ENCODE data around the gene WDR72. TPM values are rescaled to one million over a fixed set of nuclear protein-coding genes. Genes with fewer than 3 reads are reported as not detected.
"Not testable (repeated sequence)": the region's sequence is repeated elsewhere in the genome, so short reads cannot be mapped to it uniquely, and the experiment has no call there.

Gene WDR72
- total RNA-seq, 1 donor, result 12.7 TPM

- DNase-seq (ENCODE audit: low read depth in 2 of 3, low spot score in 2 of 3), result no peak
Observed at GRCh38 chr15:53710906-53711305, 48.6 kb downstream of the WDR72 start.

- no peak for DNase-seq (ENCODE audit: low read depth in 2 of 3, low spot score in 2 of 3)
Observed at GRCh38 chr15:53709821-53710220, 49.6 kb downstream of the WDR72 start.

- no peak for DNase-seq (ENCODE audit: low read depth in 2 of 3, low spot score in 2 of 3)
Observed at GRCh38 chr15:53695365-53695764, 64.1 kb downstream of the WDR72 start.

GRCh38 chr15:53694476-53694874 is 65.0 kb downstream of the WDR72 start:
- DNase-seq (ENCODE audit: low read depth in 2 of 3, low spot score in 2 of 3), result no peak

GRCh38 chr15:53693729-53694475 is 65.6 kb downstream of the WDR72 start:
- DNase-seq (ENCODE audit: low read depth in 2 of 3, low spot score in 2 of 3), result no peak

- DNase-seq (ENCODE audit: low read depth in 2 of 3, low spot score in 2 of 3), result not testable (repeated sequence)
Observed at GRCh38 chr15:53684162-53684561, 75.3 kb downstream of the WDR72 start.

- DNase-seq (ENCODE audit: low read depth in 2 of 3, low spot score in 2 of 3), result no peak
Observed at GRCh38 chr15:53681056-53681455, 78.4 kb downstream of the WDR72 start.

- no peak for DNase-seq (ENCODE audit: low read depth in 2 of 3, low spot score in 2 of 3)
Observed at GRCh38 chr15:53675832-53676231, 83.6 kb downstream of the WDR72 start.

- no peak for DNase-seq (ENCODE audit: low read depth in 2 of 3, low spot score in 2 of 3)
Observed at GRCh38 chr15:53671545-53671944, 87.9 kb downstream of the WDR72 start.

GRCh38 chr15:53670701-53671100 is 88.8 kb downstream of the WDR72 start:
- no peak for DNase-seq (ENCODE audit: low read depth in 2 of 3, low spot score in 2 of 3)

- DNase-seq (ENCODE audit: low read depth in 2 of 3, low spot score in 2 of 3), result no peak
Observed at GRCh38 chr15:53665930-53666329, 93.5 kb downstream of the WDR72 start.

- DNase-seq (ENCODE audit: low read depth in 2 of 3, low spot score in 2 of 3), result no peak
Observed at GRCh38 chr15:53658827-53659555, 100.5 kb downstream of the WDR72 start.

GRCh38 chr15:53658255-53658654 is 101.2 kb downstream of the WDR72 start:
- peak in 2 of 3 donors; percentile 5 to 27 for DNase-seq (ENCODE audit: low read depth in 2 of 3, low spot score in 2 of 3)

- no peak for DNase-seq (ENCODE audit: low read depth in 2 of 3, low spot score in 2 of 3)
Observed at GRCh38 chr15:53648934-53649333, 110.5 kb downstream of the WDR72 start.

- DNase-seq (ENCODE audit: low read depth in 2 of 3, low spot score in 2 of 3), result no peak
Observed at GRCh38 chr15:53644660-53645059, 114.8 kb downstream of the WDR72 start.

GRCh38 chr15:53634517-53635106 is 124.9 kb downstream of the WDR72 start:
- DNase-seq (ENCODE audit: low read depth in 2 of 3, low spot score in 2 of 3), result no peak

- DNase-seq (ENCODE audit: low read depth in 2 of 3, low spot score in 2 of 3), result no peak
Observed at GRCh38 chr15:53627279-53627678, 132.2 kb downstream of the WDR72 start.

GRCh38 chr15:53625962-53626845 is 133.3 kb downstream of the WDR72 start:
- DNase-seq (ENCODE audit: low read depth in 2 of 3, low spot score in 2 of 3), result no peak

GRCh38 chr15:53625260-53625659 is 134.2 kb downstream of the WDR72 start:
- DNase-seq (ENCODE audit: low read depth in 2 of 3, low spot score in 2 of 3), result no peak

GRCh38 chr15:53618461-53618860 is 141.0 kb downstream of the WDR72 start:
- DNase-seq (ENCODE audit: low read depth in 2 of 3, low spot score in 2 of 3), result no peak
